Hepatocyte (in vitro differentiated cells): Measurements from ENCODE around the gene HID1. TPM values are rescaled to one million over a fixed set of nuclear protein-coding genes. Genes with fewer than 3 reads are reported as not detected.

Experiments
- DNase-seq: peaks from one replicate; pipeline ENCODE4 v3.0.0-alpha.2; 2016; ENCODE audit warnings: low spot score
- H2AFZ ChIP-seq: fragments of 200-600 bp; sonication (generic); 2 replicates; pipeline ENCODE4 v1.6.0; 2016; ENCODE audit warnings: antibody characterized with exemption, mild to moderate bottlenecking
- H3K27ac ChIP-seq: fragments of 200-600 bp; sonication (generic); 2 replicates; pipeline ENCODE4 v1.5.1; 2016; ENCODE audit warnings: mild to moderate bottlenecking
- H3K27me3 ChIP-seq: fragments of 200-600 bp; sonication (generic); 2 replicates; pipeline ENCODE4 v1.6.1; 2016
- H3K36me3 ChIP-seq: fragments of 200-600 bp; sonication (generic); replicated peaks from 2 replicates; pipeline ENCODE4 v1.5.1; 2016; ENCODE audit warnings: low read depth; ENCODE audit not compliant: insufficient read depth
- H3K4me1 ChIP-seq: fragments of 200-600 bp; sonication (generic); 2 replicates; pipeline ENCODE4 v1.5.1; 2016; ENCODE audit warnings: mild to moderate bottlenecking, moderate library complexity; ENCODE audit not compliant: insufficient read depth
- H3K4me2 ChIP-seq: fragments of 200-600 bp; sonication (generic); 2 replicates; pipeline ENCODE4 v1.6.0; 2016
- H3K4me3 ChIP-seq: fragments of 200-600 bp; sonication (generic); 2 replicates; pipeline ENCODE4 v1.5.1; 2016; ENCODE audit warnings: mild to moderate bottlenecking
- H3K79me2 ChIP-seq: fragments of 200-600 bp; sonication (generic); 2 replicates; pipeline ENCODE4 v1.6.0; 2017; ENCODE audit warnings: mild to moderate bottlenecking
- H3K9me2 ChIP-seq: fragments of 200-600 bp; sonication (generic); replicated peaks from 2 replicates; pipeline ENCODE4 v1.6.0; 2017; ENCODE audit warnings: mild to moderate bottlenecking; ENCODE audit not compliant: insufficient read depth
- H3K9me3 ChIP-seq: fragments of 200-600 bp; sonication (generic); 2 replicates; pipeline ENCODE4 v1.5.1; 2016; ENCODE audit warnings: low read depth, mild to moderate bottlenecking
- H4K20me1 ChIP-seq: fragments of 200-600 bp; sonication (generic); 2 replicates; pipeline ENCODE4 v1.6.0; 2016; ENCODE audit warnings: mild to moderate bottlenecking; ENCODE audit not compliant: insufficient read depth, poor library complexity, severe bottlenecking
- CTCF ChIP-seq: fragments of 200-600 bp; sonication (generic); IDR thresholded peaks from 2 replicates; pipeline ENCODE4 v1.5.1; 2016; ENCODE audit warnings: antibody characterized with exemption, mild to moderate bottlenecking; ENCODE audit not compliant: poor library complexity
- EZH2 ChIP-seq: fragments of 200-600 bp; sonication (generic); IDR thresholded peaks from 2 replicates; pipeline ENCODE4 v1.6.1; 2016; ENCODE audit warnings: antibody characterized with exemption, mild to moderate bottlenecking, borderline replicate concordance
- EZH2phosphoT487 ChIP-seq: fragments of 200-600 bp; sonication (generic); IDR thresholded peaks from one replicate; pipeline ENCODE4 v1.6.1; 2018; ENCODE audit warnings: antibody characterized with exemption, mild to moderate bottlenecking, low read depth, moderate library complexity; ENCODE audit not compliant: unreplicated experiment, severe bottlenecking
- WGBS: methylation state at CpG from one replicate; pipeline ENCODE4 v1.1.6; 2016; ENCODE audit warnings: low lambda C conversion rate; ENCODE audit errors: missing lambda C conversion rate; 5-methylcytosine and 5-hydroxymethylcytosine counted together
- polyA plus RNA-seq: library from polyadenylated mRNA; unstranded; fragments of >200 nt; fragmentation: Nextera tagmentation; extraction: Ambion mirVana; gene quantifications from 2 replicates; pipeline ENCODE4 v1.2.1, GENCODE V29; 2016
- total RNA-seq: library from RNA; depleted of rRNA; stranded (reverse); fragments of >200 nt; gene quantifications from 2 replicates; pipeline ENCODE4 v1.2.3, GENCODE V29; 2014

The HID1 gene
- total and polyA plus RNA-seq, 2 experiments from 2014 or later = 15.3 to 43.4 TPM

- Histone ChIP-seq H3K9me2 (no peaks in the 10 kb centered on the region), H4K20me1 (no peaks in the 10 kb centered on the region), H3K4me1 (no peaks in the 10 kb centered on the region), H3K9me3 (no peaks in the 10 kb centered on the region), H3K27ac (no peak overlapping the region), H3K79me2 (no peaks in the 10 kb centered on the region), H3K27me3 (no peaks in the 10 kb centered on the region), H3K36me3 (no peaks in the 10 kb centered on the region), H2AFZ (no peak overlapping the region), H3K4me2 (no peak overlapping the region), H3K4me3 (no peak overlapping the region)
- DNase-seq = peak; percentile 87
- WGBS = 47% methylated on average over 15 of the region's 19 CpGs
- peak; percentile 57 for TF ChIP-seq CTCF
- no peak for TF ChIP-seq EZH2
Observed at GRCh38 chr17:74960570-74961342, 11.8 kb downstream of the HID1 start.

GRCh38 chr17:74959826-74960515, 12.6 kb downstream of the HID1 start:
- Histone ChIP-seq H3K4me1 (no peaks in the 10 kb centered on the region), H3K4me3 (no peak overlapping the region), H3K36me3 (no peaks in the 10 kb centered on the region), H2AFZ (no peak overlapping the region), H3K4me2 (no peak overlapping the region), H3K27me3 (no peaks in the 10 kb centered on the region), H3K9me3 (no peaks in the 10 kb centered on the region), H3K9me2 (no peaks in the 10 kb centered on the region), H4K20me1 (no peaks in the 10 kb centered on the region), H3K27ac (no peak overlapping the region), H3K79me2 (no peaks in the 10 kb centered on the region)
- DNase-seq = no peak
- WGBS = 78% methylated on average over 14 of the region's 14 CpGs
- TF ChIP-seq EZH2phosphoT487 = no peak
- TF ChIP-seq EZH2 = no peak
- TF ChIP-seq CTCF = no peak

GRCh38 chr17:74957935-74958740, 14.4 kb downstream of the HID1 start:
- Histone ChIP-seq H3K79me2 (no peaks in the 10 kb centered on the region), H4K20me1 (no peaks in the 10 kb centered on the region), H3K4me2 (no peak overlapping the region), H3K9me2 (no peaks in the 10 kb centered on the region), H3K27me3 (no peaks in the 10 kb centered on the region), H3K4me3 (no peak overlapping the region), H3K9me3 (no peaks in the 10 kb centered on the region), H3K36me3 (no peaks in the 10 kb centered on the region), H2AFZ (no peak overlapping the region), H3K4me1 (peaks cover 3% of the 10 kb centered on the region), H3K27ac (no peak overlapping the region)
- no peak for TF ChIP-seq EZH2
- TF ChIP-seq CTCF = peak; percentile 77
- DNase-seq = peak; percentile 73
- WGBS = 41% methylated on average over 22 of the region's 33 CpGs
